GM12878 (cell line): ENCODE data around the gene ING4. TPM values are rescaled to one million over a fixed set of nuclear protein-coding genes. Genes with fewer than 3 reads are reported as not detected.

Experiments
- ATAC-seq: fragments of 200-7000 bp; cut with Tn5 transposase; 3 replicates; pipeline ENCODE4 v1.9.1; 2020; ENCODE audit warnings: mild to moderate bottlenecking, moderate library complexity
- BruUV-seq: library from RNA; stranded (reverse); fragments of 400-500 nt; replicated peaks from 2 replicates; lab custom pipeline; 2021; lab: Mats Ljungman, UMichigan
- CTCF ChIA-PET: fragments of 300-600 bp; sonication (Branson Sonifier 250); formaldehyde crosslinking; extraction: SDS; loops from one replicate; lab custom pipeline; 2021; ENCODE audit warnings: inconsistent platforms; lab: Yijun Ruan, JAX
- POLR2A ChIA-PET: fragments of 350-600 bp; formaldehyde crosslinking; extraction: SDS; loops from one replicate; lab custom pipeline; 2021; ENCODE audit warnings: inconsistent platforms; lab: Charles Lee
- RAD21 ChIA-PET: fragments of 300-600 bp; sonication (Branson Sonifier 250); formaldehyde crosslinking; loops from one replicate; lab custom pipeline; 2023; ENCODE audit warnings: antibody characterized with exemption; ENCODE audit not compliant: unreplicated experiment; lab: Charles Lee
- SMC1A ChIA-PET: fragments of 300-600 bp; sonication (Branson Sonifier 250); formaldehyde crosslinking; loops from one replicate; lab custom pipeline; 2023; ENCODE audit not compliant: unreplicated experiment, uncharacterized antibody; lab: Charles Lee
- DNase-seq: peaks from one replicate; pipeline ENCODE4 v3.0.0-alpha.2; 2011; ENCODE audit warnings: low read depth, low spot score
- FAIRE-seq: peaks from 3 replicates; lab custom pipeline; 2011; peaks lifted over from hg19 to GRCh38; lab: Jason Lieb, UNC
- H2AFZ ChIP-seq: 2 replicates; pipeline ENCODE4 v1.6.0; 2011; ENCODE audit warnings: low read depth, low read length, control low read depth; ENCODE audit not compliant: control insufficient read depth
- H3K27ac ChIP-seq: 2 replicates; pipeline ENCODE4 v1.5.1; 2011; ENCODE audit warnings: control low read depth; ENCODE audit not compliant: control insufficient read depth, insufficient read depth
- H3K27me3 ChIP-seq, 2 experiments: replicated peaks in 1 of 2; 2 replicates each; pipeline versions ENCODE4 v1.6.0 to v1.6.1; 2011; ENCODE audit warnings: low read length in 1 of 2; ENCODE audit not compliant: control insufficient read depth in 2 of 2, insufficient read depth in 2 of 2
- H3K36me3 ChIP-seq, 2 experiments: 2 replicates each; pipeline ENCODE4 v1.5.1; 2011; ENCODE audit warnings: low read length in 1 of 2; ENCODE audit not compliant: control insufficient read depth in 2 of 2, insufficient read depth in 2 of 2
- H3K4me1 ChIP-seq: 2 replicates; pipeline ENCODE4 v1.6.1; 2011; ENCODE audit warnings: mild to moderate bottlenecking, low read length, moderate library complexity, mixed read lengths; ENCODE audit not compliant: control insufficient read depth, insufficient read depth
- H3K4me2 ChIP-seq: 2 replicates; pipeline ENCODE4 v1.6.0; 2011; ENCODE audit warnings: control low read depth; ENCODE audit not compliant: control insufficient read depth, insufficient read depth
- H3K4me3 ChIP-seq: fragments of 200-600 bp; sonication (generic); 2 replicates; pipeline ENCODE4 v1.5.1; 2016
- H3K79me2 ChIP-seq: 2 replicates; pipeline ENCODE4 v1.6.0; 2011; ENCODE audit warnings: low read length; ENCODE audit not compliant: control insufficient read depth, insufficient read depth
- H3K9ac ChIP-seq: 2 replicates; pipeline ENCODE4 v1.8.0; 2011; ENCODE audit warnings: low read length, control low read depth, mixed read lengths; ENCODE audit not compliant: control insufficient read depth, insufficient read depth
- H3K9me3 ChIP-seq: replicated peaks from 3 replicates; pipeline ENCODE4 v1.5.1; 2011; ENCODE audit warnings: mild to moderate bottlenecking, low read length; ENCODE audit not compliant: control insufficient read depth, insufficient read depth
- H4K20me1 ChIP-seq: 2 replicates; pipeline ENCODE4 v1.6.0; 2011; ENCODE audit not compliant: control insufficient read depth, insufficient read depth
- BCL11A ChIP-seq: IDR thresholded peaks from 2 replicates; pipeline ENCODE4 v1.6.1; 2011; ENCODE audit warnings: low read depth, low read length
- EED ChIP-seq: sonication (generic); IDR thresholded peaks from 2 replicates; pipeline ENCODE4 v1.6.1; 2016; ENCODE audit warnings: antibody characterized with exemption, low read depth
- EP300 ChIP-seq, 2 experiments: fragments of 150-350 bp in 1 of 2; IDR thresholded peaks; 2 replicates each; pipeline ENCODE4 v1.6.1; 2011 to 2012; ENCODE audit warnings: low read depth in 2 of 2, low read length in 2 of 2, borderline replicate concordance in 1 of 2, improper control_type of control experiment in 1 of 2, inconsistent platforms in 1 of 2; ENCODE audit not compliant: control insufficient read depth in 1 of 2
- HDAC2 ChIP-seq: fragments of 200-600 bp; sonication (generic); IDR thresholded peaks from 2 replicates; pipeline ENCODE4 v1.6.1; 2017
- HDAC6 ChIP-seq: fragments of 200-600 bp; sonication (generic); IDR thresholded peaks from one replicate; pipeline ENCODE4 v1.8.0; 2017; ENCODE audit warnings: antibody characterized with exemption; ENCODE audit not compliant: unreplicated experiment
- KAT2A ChIP-seq: conservative IDR thresholded peaks from 2 replicates; pipeline ENCODE4 v1.6.1; 2011; ENCODE audit warnings: low read depth, low read length; ENCODE audit not compliant: control insufficient read depth
- NR2F1 ChIP-seq: fragments of 450-650 bp; conservative IDR thresholded peaks from 2 replicates; pipeline ENCODE4 v1.6.1; 2017; ENCODE audit warnings: mild to moderate bottlenecking
- RELB ChIP-seq: fragments of 450-650 bp; IDR thresholded peaks from 2 replicates; pipeline ENCODE4 v1.6.1; 2017; ENCODE audit warnings: low read depth, mild to moderate bottlenecking, moderate library complexity
- SPI1 ChIP-seq: IDR thresholded peaks from 2 replicates; pipeline ENCODE4 v1.6.1; 2011; ENCODE audit warnings: low read depth, mild to moderate bottlenecking, low read length, moderate library complexity, borderline replicate concordance; ENCODE audit not compliant: insufficient read depth
- SREBF1 ChIP-seq: IDR thresholded peaks from 2 replicates; pipeline ENCODE4 v1.6.1; 2012; ENCODE audit warnings: mild to moderate bottlenecking, low read length
- STAT1 ChIP-seq: fragments of 450-650 bp; conservative IDR thresholded peaks from 2 replicates; pipeline ENCODE4 v1.6.1; 2014; ENCODE audit warnings: antibody characterized with exemption, mild to moderate bottlenecking
- ZBTB40 ChIP-seq: fragments of 450-650 bp; IDR thresholded peaks from 2 replicates; pipeline ENCODE4 v1.6.1; 2016; ENCODE audit warnings: mild to moderate bottlenecking, moderate library complexity, borderline replicate concordance
- WGBS: methylation state at CpG from one replicate; pipeline ENCODE4 v1.1.6; 2016; ENCODE audit warnings: low lambda C conversion rate; ENCODE audit not compliant: insufficient replicate concordance, insufficient coverage; ENCODE audit errors: missing lambda C conversion rate; 5-methylcytosine and 5-hydroxymethylcytosine counted together
- in situ Hi-C: fragments of 300-500 bp; cut with MboI; formaldehyde crosslinking; loops from 9 replicates; pipeline ENCODE4 v1.14.3; 2018; ENCODE audit warnings: mixed read lengths
- intact Hi-C: fragments of 100-400 bp; cut with micrococcal nuclease; formaldehyde crosslinking; loops from one replicate; pipeline ENCODE4 v1.14.2; 2022; ENCODE audit not compliant: unreplicated experiment
- polyA plus RNA-seq, 11 experiments: library from polyadenylated mRNA; depleted of rRNA in 4 of 11; unstranded in 6 of 11; stranded (reverse) in 5 of 11; fragments of >200 nt; fragmentation: Nextera tagmentation in 4 of 11; fragmentation: Illumina TruSeq in 1 of 11; extraction: Ambion mirVana in 4 of 11; extraction: Trizol in 1 of 11; gene quantifications; 1 replicate in 1 of 11; 2 replicates in 10 of 11; pipeline versions ENCODE4 v1.2.1 to v1.2.3, GENCODE V29; 2011 to 2016; ENCODE audit warnings: inconsistent platforms in 2 of 11, missing spikeins in 2 of 11, low read depth in 1 of 11
- total RNA-seq, 4 experiments: library from RNA; depleted of rRNA in 3 of 4; stranded (reverse); fragments of >200 nt in 3 of 4; fragmentation: Illumina TruSeq in 1 of 4; extraction: Trizol in 1 of 4; gene quantifications; 2 replicates each; pipeline versions ENCODE4 v1.2.1 to v1.2.3, GENCODE V29; 2013 to 2021

ING4 gene
- total and polyA plus RNA-seq, 10 of the 15 experiments (the other 5 are each of a cell fraction or from before 2014, with no cell fraction given) = 7.2 to 53.9 (median 21.8) TPM

GRCh38 chr12:6626654-6627283 lies 36.1 kb downstream of the ING4 start (continued):
- peak; percentile 37; the same call in 1 of the 2 replicates for TF ChIP-seq ZBTB40
- TF ChIP-seq BCL11A = no peak
- TF ChIP-seq RELB = 0 out of 2 replicates have a peak, but pooled peaks have one; percentile 25

- ATAC-seq = no peak
- ChIA-PET CTCF (interaction anchor here (0.6 to 1.7 kb wide), 8 partner anchors 11 to 216 kb away, joined by 3 to 6 read pairs (median 3); no protein-coding TSS in a partner anchor), POLR2A (no interaction called here), RAD21 (interaction anchor here (0.8 kb wide), 1 partner anchor 15 kb away, joined by 4 read pairs; the partner anchor contains the start of gene LPAR5), SMC1A (interaction anchor here (1.0 to 1.4 kb wide), 4 partner anchors 22 to 64 kb away, joined by 3 to 5 read pairs (median 4); no protein-coding TSS in a partner anchor)
- no peak for TF ChIP-seq STAT1
- TF ChIP-seq SPI1 = no peak
- TF ChIP-seq EED = no peak
- no peak for TF ChIP-seq KAT2A
- TF ChIP-seq EP300 (IDR thresholded peaks at IDR 0.05; ENCODE audit: borderline replicate concordance in 1 of 2, control insufficient read depth in 1 of 2, low read depth in 2 of 2, low read length in 2 of 2) = no peak
- no peak for TF ChIP-seq SREBF1
- TF ChIP-seq HDAC6 = no peak
- TF ChIP-seq NR2F1 = no peak
- no peak for TF ChIP-seq HDAC2
- Histone ChIP-seq H2AFZ (no peak overlapping the region), H3K79me2 (no peaks in the 10 kb centered on the region), H3K9me3 (no peaks in the 10 kb centered on the region), H3K4me1 (no peaks in the 10 kb centered on the region), H3K36me3 (peaks cover 0 to 7% of the 10 kb centered on the region in 2 experiments; a peak in 2 of 4 replicates), H4K20me1 (no peaks in the 10 kb centered on the region), H3K27me3 (no peaks in the 10 kb centered on the region), H3K9ac (no peak overlapping the region), H3K4me2 (no peak overlapping the region), H3K27ac (no peak overlapping the region), H3K4me3 (no peak overlapping the region)
- FAIRE-seq = no peak
- no peak for DNase-seq
- BruUV-seq = no TSS peak
- intact Hi-C loops (no loop called here), in situ Hi-C loops (no loop called here)
- WGBS = 98% methylated on average over 29 of the region's 29 CpGs
Measured at GRCh38 chr12:6620885-6621274, 42.0 kb downstream of the ING4 start.
